Inflammatory macrophage treated with lipopolysaccharide for 1 hour (primary cell): ENCODE data around the gene WNT9A.

Experiments used
- DNase-seq, 2 donors: peaks; one replicate each; pipeline ENCODE4 v3.0.0-alpha.2; 2020 to 2022

Gene WNT9A

DNA sequence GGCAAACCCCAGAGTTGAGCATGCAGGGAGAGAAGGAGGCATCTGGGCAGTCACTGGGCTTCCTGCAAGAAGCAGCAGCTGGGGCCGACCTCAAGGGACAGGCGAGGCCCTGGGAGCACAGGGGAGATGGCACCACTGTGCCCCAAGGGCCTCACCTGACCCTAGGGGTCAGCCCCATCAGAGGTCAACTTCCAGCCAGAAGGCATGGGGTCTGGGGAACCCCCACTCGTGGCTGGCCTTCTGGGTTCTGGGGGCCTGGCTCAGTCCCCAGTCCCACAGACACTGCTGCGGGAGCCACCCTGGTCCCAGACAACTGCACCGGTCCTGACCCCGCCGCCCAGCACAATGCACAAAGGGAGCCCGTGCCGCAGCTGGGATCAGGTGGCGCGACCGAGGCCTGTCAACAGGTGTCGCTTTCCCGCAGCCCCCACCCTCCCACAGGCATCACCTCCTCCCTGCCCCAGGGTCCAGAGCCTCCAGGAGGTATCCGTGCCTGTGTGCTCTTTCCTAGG, 6.2 kb downstream of the WNT9A start:
- no peak for DNase-seq

GRCh38 chr1:227940791-227941241, 6.9 kb downstream of the WNT9A start:
- DNase-seq: no peak

GRCh38 chr1:227939791-227940771, 7.7 kb downstream of the WNT9A start:
- no peak for DNase-seq

GRCh38 chr1:227938911-227939790, 8.6 kb downstream of the WNT9A start:
- no peak for DNase-seq

DNA sequence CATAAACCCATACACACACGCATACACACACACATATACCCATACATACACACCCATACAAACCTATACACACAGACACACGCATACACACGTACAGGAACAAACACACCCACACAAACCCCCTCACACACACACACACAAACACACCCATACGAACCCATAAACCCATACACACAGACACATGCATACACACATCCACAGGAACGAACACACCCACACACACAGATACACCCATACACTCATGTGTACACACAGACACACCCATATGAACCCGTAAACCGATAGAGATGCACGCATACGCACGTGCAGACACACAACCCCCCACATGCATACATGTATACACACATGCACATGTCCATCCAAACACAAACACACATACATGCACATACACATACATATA, 9.5 kb downstream of the WNT9A start:
- no peak for DNase-seq

DNA sequence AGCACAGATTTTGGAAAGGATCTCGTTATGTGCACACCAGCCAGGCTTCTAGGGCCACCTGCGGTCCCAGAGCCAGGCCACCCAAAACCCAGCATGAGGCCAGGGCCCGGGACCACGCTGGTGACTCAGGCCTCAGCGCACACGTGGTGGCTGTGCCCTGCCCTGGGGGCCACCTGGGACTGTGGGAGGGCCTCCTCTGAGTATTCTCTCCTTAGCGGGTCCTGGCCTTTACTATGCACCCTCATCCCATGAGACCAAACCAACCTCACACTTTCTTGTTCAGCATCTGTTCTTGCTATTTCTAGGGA, 9.9 kb downstream of the WNT9A start:
- no peak for DNase-seq

DNA sequence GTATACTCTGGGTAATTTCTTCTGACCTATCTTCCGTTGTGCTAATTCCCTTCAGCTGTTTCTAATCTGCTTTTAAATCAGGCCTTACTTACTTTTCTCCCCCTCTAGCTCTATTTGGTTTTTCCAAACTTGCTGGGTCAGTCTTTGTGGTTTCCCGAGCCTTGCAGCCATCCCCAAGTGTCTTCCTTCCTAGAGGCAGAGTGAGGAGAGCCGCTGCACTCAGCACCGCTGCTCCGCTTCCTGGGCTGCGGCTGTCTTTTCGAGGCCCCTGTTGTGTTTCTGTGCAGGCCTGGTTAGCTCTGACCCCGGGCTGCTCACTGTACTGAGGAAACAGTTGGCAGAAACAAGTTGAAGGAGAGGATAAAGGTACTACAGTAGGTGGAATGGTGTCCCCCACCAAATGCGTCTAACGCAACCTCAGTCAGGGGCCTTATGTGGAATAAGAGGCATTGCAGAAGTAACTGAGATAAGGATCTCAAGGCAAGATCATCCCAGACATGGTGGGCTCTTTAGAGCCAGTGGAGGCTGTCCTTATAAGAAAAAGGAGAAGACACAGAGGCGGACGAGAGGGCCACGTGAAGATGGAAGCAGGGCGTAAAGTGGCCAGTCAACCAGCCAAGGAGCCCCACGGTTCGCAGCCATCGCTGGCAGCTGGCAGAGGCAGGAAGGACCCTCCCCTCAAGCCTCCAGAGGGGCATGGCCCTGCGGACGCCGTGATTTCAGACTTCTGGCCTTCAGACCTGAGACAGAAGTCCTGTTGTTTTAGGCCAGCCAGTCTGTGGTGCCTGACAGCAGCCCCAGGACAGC, 10.5 kb downstream of the WNT9A start:
- DNase-seq: no peak

DNA sequence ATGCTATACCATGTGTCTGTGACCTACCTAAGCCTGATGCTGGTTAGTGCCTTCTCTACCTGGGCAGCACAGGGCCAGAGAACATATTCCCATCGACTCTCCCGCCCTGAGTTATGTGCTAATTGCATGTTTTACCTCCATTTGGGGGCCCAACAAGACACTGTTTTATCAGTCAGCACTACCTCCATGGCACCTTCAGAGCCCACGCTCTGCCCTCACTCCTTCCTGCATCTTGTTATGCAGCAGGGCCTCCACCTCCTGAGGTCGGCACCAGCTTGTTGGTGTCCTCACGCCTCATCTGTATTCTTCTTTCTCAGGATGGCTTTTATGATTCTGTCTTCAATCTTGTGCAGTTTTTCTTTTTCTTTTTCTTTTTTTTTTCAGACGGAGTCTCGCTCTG, 11.9 kb downstream of the WNT9A start:
- no peak for DNase-seq

GRCh38 chr1:227934476-227935313, 13.0 kb downstream of the WNT9A start:
- peak; percentile 42 to 44 for DNase-seq

GRCh38 chr1:227929751-227930472, 17.8 kb downstream of the WNT9A start:
- no peak for DNase-seq

GRCh38 chr1:227928811-227929375, 18.8 kb downstream of the WNT9A start:
- DNase-seq: no peak

DNA sequence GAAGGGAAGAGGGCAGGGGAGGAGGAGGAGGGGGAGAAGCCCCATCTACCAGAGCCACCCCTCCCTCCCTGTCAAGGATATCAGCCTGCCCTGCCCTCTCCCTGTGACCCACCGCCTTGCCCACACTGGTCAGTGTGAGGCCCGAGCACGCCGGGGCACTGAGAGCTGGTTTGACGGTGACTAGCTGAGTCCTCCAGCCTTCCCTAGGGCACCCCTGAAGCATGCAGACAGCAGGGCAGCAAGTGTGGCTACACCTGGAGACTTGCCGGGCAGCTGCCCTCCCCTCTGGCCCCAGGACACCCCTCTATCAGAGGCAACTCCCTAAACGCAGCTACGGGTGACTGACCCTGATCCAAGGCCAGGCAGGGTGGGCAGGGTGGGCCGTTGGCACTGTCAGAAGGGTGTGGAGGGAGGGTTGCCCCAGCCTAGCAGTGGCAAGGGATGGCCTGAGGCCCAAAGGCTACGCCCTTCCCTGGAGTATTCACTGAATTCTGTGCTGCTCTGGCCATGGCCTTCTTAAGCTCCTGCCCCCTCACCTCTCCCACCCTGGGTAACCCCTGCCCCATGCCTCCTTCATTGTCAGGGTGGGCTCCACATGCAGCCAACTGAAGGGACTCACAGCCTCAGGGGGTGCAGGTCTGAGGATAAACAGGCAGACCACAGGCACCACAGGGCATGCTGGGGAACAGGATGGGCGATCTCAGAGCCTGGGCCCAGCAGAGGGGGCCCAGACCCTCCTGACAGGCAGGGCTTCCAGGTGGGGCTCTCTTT, 19.6 kb downstream of the WNT9A start:
- DNase-seq: no peak

DNA sequence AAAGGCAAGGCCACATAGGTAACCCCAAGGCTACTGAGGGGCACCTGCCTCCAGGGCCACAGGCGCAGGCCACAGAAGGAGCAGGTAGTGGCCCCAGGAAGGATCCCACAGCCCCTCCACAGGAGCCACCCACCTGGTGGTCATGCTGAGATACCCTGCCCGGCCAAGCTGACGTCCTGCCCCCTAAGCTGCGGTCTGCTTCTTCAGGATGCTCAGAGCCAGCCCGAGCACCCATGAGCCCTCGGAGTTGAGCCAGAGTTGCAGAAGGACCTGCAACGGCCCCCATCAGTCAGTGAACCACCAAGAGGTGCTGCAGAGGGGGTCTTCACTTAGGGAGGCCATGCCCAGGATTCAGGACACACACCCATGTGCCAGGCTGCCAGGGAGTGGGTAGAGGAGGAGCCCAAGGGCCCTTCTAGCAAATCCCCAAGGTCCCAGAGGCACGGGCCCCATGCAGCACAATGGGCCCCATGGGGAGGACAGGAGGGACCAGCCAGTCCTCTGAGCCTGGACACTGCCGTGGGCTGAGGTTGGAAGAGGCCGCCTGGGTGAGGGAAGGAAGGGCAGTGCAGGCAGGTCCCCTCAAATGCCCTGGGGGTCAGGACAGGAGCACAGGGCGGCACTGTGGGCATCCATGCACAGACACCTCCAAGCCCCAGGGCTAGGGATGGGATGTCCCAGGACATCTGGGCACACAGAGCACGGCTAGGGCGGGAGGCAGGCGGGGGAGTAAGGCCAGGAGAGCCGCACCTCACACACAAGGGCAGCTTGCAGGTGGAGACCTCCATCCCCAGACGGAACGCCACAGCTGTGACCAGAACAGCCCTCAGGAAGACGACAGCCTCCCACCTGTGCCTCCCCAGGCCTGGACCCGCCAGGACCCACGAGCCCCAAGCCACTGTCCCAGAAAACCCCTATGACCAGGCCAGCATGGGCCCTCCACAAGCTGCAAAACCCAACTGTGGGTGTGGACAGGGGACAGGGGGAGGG, 20.5 kb downstream of the WNT9A start:
- DNase-seq: no peak

- no peak for DNase-seq
Measured at GRCh38 chr1:227926216-227926791, 21.4 kb downstream of the WNT9A start.

DNA sequence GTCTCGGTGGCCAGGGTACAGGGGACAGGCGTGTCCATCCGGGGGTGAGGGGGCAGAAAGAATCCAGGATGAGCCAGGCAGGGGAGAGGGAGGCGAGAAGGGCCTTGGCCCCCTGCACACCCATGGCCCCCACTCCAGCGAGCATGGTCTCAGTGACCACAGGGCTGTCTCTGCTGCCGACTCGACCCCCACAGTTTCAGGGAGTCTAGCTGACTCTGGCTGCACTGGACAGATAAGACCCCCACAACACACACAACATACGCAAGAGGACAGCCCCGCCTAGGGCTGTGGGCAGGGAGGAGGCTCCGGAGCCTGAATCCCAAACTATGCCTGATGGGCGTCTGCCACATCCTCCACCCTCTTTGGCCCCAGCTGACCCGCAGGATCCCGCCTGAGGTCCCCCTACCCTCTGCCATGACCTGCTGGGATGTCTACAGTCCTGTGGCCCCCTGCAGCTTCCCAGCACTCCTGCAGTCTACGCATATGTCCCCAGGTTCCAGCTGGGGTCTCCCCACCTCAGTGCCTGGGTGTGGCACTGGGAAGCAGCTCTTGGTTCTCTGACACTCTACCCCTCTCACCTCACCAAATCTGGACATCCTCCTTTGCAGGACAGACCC, 22.0 kb downstream of the WNT9A start:
- DNase-seq: no peak

GRCh38 chr1:227924833-227925574, 22.7 kb downstream of the WNT9A start:
- DNase-seq: no peak
